ENCODE measurements around the gene PRKAG2. TPM values are rescaled to one million over a fixed set of nuclear protein-coding genes. Genes with fewer than 3 reads are reported as not detected.

Gene PRKAG2
- total and polyA plus RNA-seq, 4 donors, result 17.5 to 33.3 (median 23.9) TPM

GRCh38 chr7:151815419-151815818 lies 61.5 kb downstream of the PRKAG2 start:
- peaks cover 0 to 20% (median 6%) of the 10 kb centered on the region in 5 donors for H3K4me1 ChIP-seq (ENCODE audit: control insufficient read depth in 5 of 5, insufficient read depth in 5 of 5, low read length in 5 of 5)
- no peaks in the 10 kb centered on the region for H3K36me3 ChIP-seq (ENCODE audit: control insufficient read depth in 4 of 4, insufficient read depth in 4 of 4, low read length in 4 of 4)
- WGBS, 2 donors, result 83 to 86% methylated on average over 5 of the region's 5 CpGs
- H3K27ac ChIP-seq (ENCODE audit: low read depth in 1 of 2, low read length in 1 of 2), result no peak overlapping the region
- H3K9ac ChIP-seq (ENCODE audit: insufficient read depth in 1 of 2, low read length in 2 of 2), result no peak overlapping the region
- ATAC-seq (ENCODE audit: insufficient read depth, low FRiP score), result no peak
- no peak overlapping the region for H3K4me3 ChIP-seq
- H3K9me3 ChIP-seq (ENCODE audit: control insufficient read depth in 4 of 4, insufficient read depth in 3 of 4, low read length in 3 of 4), result no peaks in the 10 kb centered on the region
- H3K27me3 ChIP-seq (ENCODE audit: control insufficient read depth in 3 of 3, insufficient read depth in 3 of 3, low read length in 2 of 3), result peaks cover 0 to 13% (median 0%) of the 10 kb centered on the region in 3 donors
- TF ChIP-seq CTCF (IDR thresholded peaks at IDR 0.05; ENCODE audit: control extremely low read depth, extremely low read depth), result no peak
- DNase-seq, result no peak

GRCh38 chr7:151814400-151815009 lies 62.4 kb downstream of the PRKAG2 start:
- H3K27me3 ChIP-seq (ENCODE audit: control insufficient read depth in 3 of 3, insufficient read depth in 3 of 3, low read length in 2 of 3), result peaks cover 0 to 13% (median 0%) of the 10 kb centered on the region in 3 donors
- 78 to 79% methylated on average over 18 of the region's 18 CpGs for WGBS, 2 donors

DNA sequence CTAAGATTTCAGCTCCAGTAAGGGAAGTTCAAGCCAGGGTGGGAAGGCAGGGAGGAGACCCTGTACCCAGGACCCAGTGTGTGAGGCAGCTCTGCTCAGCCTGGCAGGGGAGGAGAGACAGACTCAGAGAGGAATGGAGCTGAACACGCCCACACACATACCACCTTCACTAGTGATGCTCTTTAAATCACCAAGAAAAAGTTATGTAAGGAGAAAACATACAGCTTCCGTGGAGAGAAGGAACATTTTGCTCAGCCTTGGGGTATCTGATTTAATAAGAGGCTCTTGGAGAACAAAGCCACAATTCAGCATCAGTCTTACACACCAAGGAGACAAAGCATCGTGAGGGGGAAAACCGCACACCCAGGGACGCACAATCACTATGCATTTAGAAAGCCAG lies 62.9 kb downstream of the PRKAG2 start:
- H3K36me3 ChIP-seq (ENCODE audit: control insufficient read depth in 4 of 4, insufficient read depth in 4 of 4, low read length in 4 of 4), result no peaks in the 10 kb centered on the region
- H3K9ac ChIP-seq (ENCODE audit: insufficient read depth in 1 of 2, low read length in 2 of 2), result no peak overlapping the region
- peaks cover 0 to 11% (median 0%) of the 10 kb centered on the region in 5 donors for H3K4me1 ChIP-seq (ENCODE audit: control insufficient read depth in 5 of 5, insufficient read depth in 5 of 5, low read length in 5 of 5)
- H3K4me3 ChIP-seq, result no peak overlapping the region
- no peaks in the 10 kb centered on the region for H3K9me3 ChIP-seq (ENCODE audit: control insufficient read depth in 4 of 4, insufficient read depth in 3 of 4, low read length in 3 of 4)
- WGBS, 2 donors, result 82 to 85% methylated on average over 5 of the region's 5 CpGs
- no peak for ATAC-seq (ENCODE audit: insufficient read depth, low FRiP score)
- H3K27ac ChIP-seq (ENCODE audit: low read depth in 1 of 2, low read length in 1 of 2), result no peak overlapping the region
- peaks cover 0 to 13% (median 0%) of the 10 kb centered on the region in 3 donors for H3K27me3 ChIP-seq (ENCODE audit: control insufficient read depth in 3 of 3, insufficient read depth in 3 of 3, low read length in 2 of 3)
- no peak for DNase-seq
- no peak for TF ChIP-seq CTCF (IDR thresholded peaks at IDR 0.05; ENCODE audit: control extremely low read depth, extremely low read depth)

More at GRCh38 chr7:151814400-151815009, 62.4 kb downstream of the PRKAG2 start:
- no peak for ATAC-seq (ENCODE audit: insufficient read depth, low FRiP score)
- Histone ChIP-seq H3K27ac (ENCODE audit: low read depth in 1 of 2, low read length in 1 of 2) (no peak overlapping the region), H3K9me3 (ENCODE audit: control insufficient read depth in 4 of 4, insufficient read depth in 3 of 4, low read length in 3 of 4) (no peaks in the 10 kb centered on the region), H3K4me3 (no peak overlapping the region), H3K36me3 (ENCODE audit: control insufficient read depth in 4 of 4, insufficient read depth in 4 of 4, low read length in 4 of 4) (no peaks in the 10 kb centered on the region), H3K9ac (ENCODE audit: insufficient read depth in 1 of 2, low read length in 2 of 2) (no peak overlapping the region), H3K4me1 (ENCODE audit: control insufficient read depth in 5 of 5, insufficient read depth in 5 of 5, low read length in 5 of 5) (peaks cover 0 to 13% (median 1%) of the 10 kb centered on the region in 5 donors)
- DNase-seq, result peak; percentile 34 to 50 (median 43)
- TF ChIP-seq CTCF (IDR thresholded peaks at IDR 0.05; ENCODE audit: control extremely low read depth, extremely low read depth), result no peak
